Natural killer cell (primary cell): ENCODE results near the gene UGT1A10. TPM values are rescaled to one million over a fixed set of nuclear protein-coding genes. Genes with fewer than 3 reads are reported as not detected.

Source experiments
- ATAC-seq, 3 donors: fragments of 150-1000 bp in 2 of 3; fragments of 200-7000 bp in 1 of 3; cut with Tn5 transposase; 1 replicate in 1 of 3; 2 replicates in 2 of 3; pipeline ENCODE4 v1.10.0; 2021; ENCODE audit warnings: mild to moderate bottlenecking in 2 of 3, moderate library complexity in 2 of 3
- DNase-seq, 2 donors: peaks; one replicate each; pipeline versions ENCODE4 v3.0.0 to v3.0.0-alpha.2; 2013 to 2021; ENCODE audit warnings: mixed read lengths in 1 of 2
- H3K27ac ChIP-seq: one replicate; pipeline ENCODE4 v1.5.1; 2013; ENCODE audit warnings: mild to moderate bottlenecking, low read length
- H3K27me3 ChIP-seq: one replicate; pipeline ENCODE4 v1.6.1; 2013; ENCODE audit warnings: low read length; ENCODE audit not compliant: control insufficient read depth, insufficient read depth
- H3K36me3 ChIP-seq: one replicate; pipeline ENCODE4 v1.6.1; 2013; ENCODE audit warnings: low read length; ENCODE audit not compliant: control insufficient read depth, insufficient read depth
- H3K4me1 ChIP-seq: one replicate; pipeline ENCODE4 v1.6.1; 2013; ENCODE audit warnings: low read length; ENCODE audit not compliant: control insufficient read depth, insufficient read depth
- H3K4me3 ChIP-seq: one replicate; pipeline ENCODE4 v1.5.1; 2013; ENCODE audit warnings: low read length
- H3K9me3 ChIP-seq: one replicate; pipeline ENCODE4 v1.6.1; 2013; ENCODE audit warnings: low read length; ENCODE audit not compliant: control insufficient read depth, insufficient read depth
- H3K27ac Mint-ChIP-seq, 2 donors: one replicate each; pipeline ENCODE4 v1.8.0; 2022; ENCODE audit warnings: mild to moderate bottlenecking in 2 of 2, mixed read lengths in 2 of 2, moderate library complexity in 1 of 2
- H3K27me3 Mint-ChIP-seq, 2 donors: one replicate each; pipeline ENCODE4 v1.8.0; 2022; ENCODE audit warnings: low read depth in 2 of 2, mixed read lengths in 2 of 2
- H3K36me3 Mint-ChIP-seq: one replicate; pipeline ENCODE4 v1.8.0; 2022; ENCODE audit warnings: mixed read lengths
- H3K4me1 Mint-ChIP-seq, 2 donors: one replicate each; pipeline ENCODE4 v1.8.0; 2022; ENCODE audit warnings: mixed read lengths in 2 of 2
- H3K4me3 Mint-ChIP-seq: one replicate; pipeline ENCODE4 v1.8.0; 2022; ENCODE audit warnings: mild to moderate bottlenecking, moderate library complexity, mixed read lengths
- H3K9me3 Mint-ChIP-seq, 2 donors: one replicate each; pipeline ENCODE4 v1.8.0; 2022; ENCODE audit warnings: mixed read lengths in 2 of 2
- WGBS: methylation state at CpG from one replicate; pipeline ENCODE4 v1.1.7; 2013; ENCODE audit warnings: missing lambda C conversion rate; ENCODE audit not compliant: insufficient coverage; 5-methylcytosine and 5-hydroxymethylcytosine counted together
- intact Hi-C: fragments of 100-400 bp; cut with micrococcal nuclease; formaldehyde crosslinking; loops from one replicate; pipeline ENCODE4 v1.14.2; 2022
- total RNA-seq, 4 donors: library from RNA; stranded (reverse); fragments of 120-200 nt in 1 of 4; gene quantifications; one replicate each; pipeline versions ENCODE4 v1.2.3 to v1.2.4, GENCODE V29; 2013 to 2022
- TF ChIP-seq, protein P1 (sequence below): fragments of 200-600 bp; IDR thresholded peaks from one replicate; pipeline ENCODE4 v1.8.0; 2022; ENCODE audit warnings: antibody characterized with exemption

UGT1A10 gene
- total RNA-seq, 3 donors from 2014 or later (not counting 1 experiment from before 2014, with no cell fraction given), result not detected

DNA sequence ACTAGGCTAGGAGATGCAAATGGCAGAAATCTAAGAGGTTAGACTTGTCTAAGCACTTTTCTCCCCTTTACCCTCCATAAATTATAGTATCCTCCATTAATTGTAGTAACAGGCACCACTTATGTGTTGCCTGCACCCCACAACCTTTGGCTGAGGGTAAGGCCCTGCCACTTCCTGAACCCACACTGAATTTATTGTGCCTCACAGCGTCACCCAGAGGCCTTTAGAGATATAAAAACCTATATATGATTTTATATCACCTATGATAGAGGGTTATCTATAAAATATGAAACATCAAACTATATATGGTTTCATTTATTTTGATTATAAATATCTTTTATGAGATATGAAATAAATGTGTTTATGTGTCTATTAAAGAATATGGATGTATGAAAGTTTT is 38.1 kb downstream of the UGT1A10 start:
- Mint-ChIP-seq H3K4me1 (no peaks in the 10 kb centered on the region), H3K4me3 (no peak overlapping the region), H3K9me3 (no peaks in the 10 kb centered on the region), H3K36me3 (no peaks in the 10 kb centered on the region), H3K27me3 (peaks cover 13 to 39% of the 10 kb centered on the region in 2 donors), H3K27ac (no peak overlapping the region)
- intact Hi-C loops, result no loop called here
- no peaks in the 10 kb centered on the region for H3K9me3 ChIP-seq
- TF ChIP-seq, protein P1, sequence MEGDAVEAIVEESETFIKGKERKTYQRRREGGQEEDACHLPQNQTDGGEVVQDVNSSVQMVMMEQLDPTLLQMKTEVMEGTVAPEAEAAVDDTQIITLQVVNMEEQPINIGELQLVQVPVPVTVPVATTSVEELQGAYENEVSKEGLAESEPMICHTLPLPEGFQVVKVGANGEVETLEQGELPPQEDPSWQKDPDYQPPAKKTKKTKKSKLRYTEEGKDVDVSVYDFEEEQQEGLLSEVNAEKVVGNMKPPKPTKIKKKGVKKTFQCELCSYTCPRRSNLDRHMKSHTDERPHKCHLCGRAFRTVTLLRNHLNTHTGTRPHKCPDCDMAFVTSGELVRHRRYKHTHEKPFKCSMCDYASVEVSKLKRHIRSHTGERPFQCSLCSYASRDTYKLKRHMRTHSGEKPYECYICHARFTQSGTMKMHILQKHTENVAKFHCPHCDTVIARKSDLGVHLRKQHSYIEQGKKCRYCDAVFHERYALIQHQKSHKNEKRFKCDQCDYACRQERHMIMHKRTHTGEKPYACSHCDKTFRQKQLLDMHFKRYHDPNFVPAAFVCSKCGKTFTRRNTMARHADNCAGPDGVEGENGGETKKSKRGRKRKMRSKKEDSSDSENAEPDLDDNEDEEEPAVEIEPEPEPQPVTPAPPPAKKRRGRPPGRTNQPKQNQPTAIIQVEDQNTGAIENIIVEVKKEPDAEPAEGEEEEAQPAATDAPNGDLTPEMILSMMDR, result no peak
- H3K4me1 ChIP-seq, result no peaks in the 10 kb centered on the region
- ATAC-seq (no peak), DNase-seq (no peak)
- H3K27me3 ChIP-seq, result no peaks in the 10 kb centered on the region
- H3K4me3 ChIP-seq, result no peak overlapping the region
- WGBS, result no CpG with 5 or more reads among the region's 1 CpG
- H3K36me3 ChIP-seq, result no peaks in the 10 kb centered on the region
- H3K27ac ChIP-seq, result no peak overlapping the region

DNA sequence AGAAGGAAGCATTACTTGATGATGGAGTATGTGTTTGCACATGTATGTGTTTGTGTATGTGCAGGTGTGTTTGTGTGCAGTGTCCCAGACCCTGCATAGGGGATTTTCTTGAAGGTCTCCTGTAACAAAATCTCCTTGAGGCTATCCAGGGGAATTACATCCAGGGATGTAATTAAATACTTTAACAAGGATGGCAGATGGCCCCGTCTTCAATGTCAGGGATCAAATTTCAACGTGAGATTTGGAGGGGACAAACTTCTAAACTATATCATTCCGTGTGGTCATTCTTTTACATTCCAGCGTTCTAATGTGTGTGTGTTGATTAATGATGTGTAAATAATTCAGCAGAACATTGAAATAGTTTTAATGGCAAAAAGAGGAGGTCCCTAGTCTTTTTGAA is 38.7 kb downstream of the UGT1A10 start:
- no peaks in the 10 kb centered on the region for H3K36me3 Mint-ChIP-seq
- H3K9me3 Mint-ChIP-seq, result no peaks in the 10 kb centered on the region
- no peaks in the 10 kb centered on the region for H3K27me3 ChIP-seq
- 90% methylated on average over 4 of the region's 4 CpGs for WGBS
- H3K27ac Mint-ChIP-seq, result no peak overlapping the region
- H3K4me1 Mint-ChIP-seq, result no peaks in the 10 kb centered on the region
- intact Hi-C loops, result no loop called here
- no peak overlapping the region for H3K27ac ChIP-seq
- peaks cover 11 to 34% of the 10 kb centered on the region in 2 donors for H3K27me3 Mint-ChIP-seq
- H3K36me3 ChIP-seq, result no peaks in the 10 kb centered on the region
- H3K9me3 ChIP-seq, result no peaks in the 10 kb centered on the region
- ATAC-seq (no peak), DNase-seq (no peak)
- H3K4me3 Mint-ChIP-seq, result no peak overlapping the region
- TF ChIP-seq, protein P1, result no peak
- H3K4me1 ChIP-seq, result no peaks in the 10 kb centered on the region
- no peak overlapping the region for H3K4me3 ChIP-seq

DNA sequence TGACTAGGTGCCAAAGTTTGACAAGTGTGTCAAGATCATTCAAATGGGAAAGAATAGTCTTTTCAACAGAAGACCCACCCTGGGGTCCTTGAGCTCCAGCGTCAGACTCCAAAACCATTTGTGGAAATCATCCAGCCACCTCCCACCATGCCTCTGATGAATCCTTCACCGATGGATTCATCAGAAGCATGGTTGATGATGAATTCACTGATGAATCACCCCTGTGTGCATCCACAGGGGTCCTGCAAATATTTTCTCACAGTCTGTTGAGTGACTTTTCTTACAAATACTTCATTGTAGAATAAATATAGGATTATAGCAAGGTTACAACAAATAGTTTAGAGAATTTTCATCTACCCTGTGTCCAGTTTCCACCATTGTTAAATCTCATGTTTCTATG is 39.8 kb downstream of the UGT1A10 start:
- WGBS, result 89% methylated on average over 2 of the region's 2 CpGs
- H3K4me1 Mint-ChIP-seq, result no peaks in the 10 kb centered on the region
- DNase-seq (no peak), ATAC-seq (no peak)
- intact Hi-C loops, result no loop called here
- H3K9me3 Mint-ChIP-seq, result no peaks in the 10 kb centered on the region
- no peaks in the 10 kb centered on the region for H3K9me3 ChIP-seq
- H3K27me3 ChIP-seq, result no peaks in the 10 kb centered on the region
- H3K27me3 Mint-ChIP-seq, result peaks cover 9 to 23% of the 10 kb centered on the region in 2 donors
- H3K4me3 ChIP-seq, result no peak overlapping the region
- no peak overlapping the region for H3K27ac Mint-ChIP-seq
- H3K4me3 Mint-ChIP-seq, result no peak overlapping the region
- no peaks in the 10 kb centered on the region for H3K36me3 ChIP-seq
- TF ChIP-seq, protein P1, result no peak
- H3K4me1 ChIP-seq, result no peaks in the 10 kb centered on the region
- H3K36me3 Mint-ChIP-seq, result no peaks in the 10 kb centered on the region
- no peak overlapping the region for H3K27ac ChIP-seq

GRCh38 chr2:233679196-233679595 is 42.9 kb downstream of the UGT1A10 start:
- Mint-ChIP-seq H3K9me3 (no peaks in the 10 kb centered on the region), H3K27me3 (peaks cover 5 to 22% of the 10 kb centered on the region in 2 donors), H3K27ac (no peak overlapping the region), H3K4me1 (no peaks in the 10 kb centered on the region), H3K4me3 (no peak overlapping the region), H3K36me3 (no peaks in the 10 kb centered on the region)
- Histone ChIP-seq H3K4me1 (no peaks in the 10 kb centered on the region), H3K9me3 (no peaks in the 10 kb centered on the region), H3K27ac (no peak overlapping the region), H3K4me3 (no peak overlapping the region), H3K36me3 (no peaks in the 10 kb centered on the region), H3K27me3 (no peaks in the 10 kb centered on the region)
- intact Hi-C loops, result no loop called here
- TF ChIP-seq, protein P1, result no peak
- no peak for DNase-seq
- 61% methylated on average over 4 of the region's 4 CpGs for WGBS
- no peak for ATAC-seq
